Fibroblast of lung (primary cell): ENCODE data around the gene POLN.

Experiments
- EZH2 ChIP-seq: IDR thresholded peaks from 2 replicates; pipeline ENCODE4 v1.5.1; 2012; ENCODE audit warnings: low read length, control low read depth, mild to moderate bottlenecking; ENCODE audit errors: missing control alignments
- TF ChIP-seq, protein P1 (sequence below), 2 donors: IDR thresholded peaks in 1 of 2; conservative IDR thresholded peaks in 1 of 2; 1 replicate in 1 of 2; 2 replicates in 1 of 2; pipeline ENCODE4 v1.5.1; 2011 to 2012; ENCODE audit warnings: low read length in 2 of 2, control low read depth in 1 of 2, inconsistent platforms in 1 of 2, low read depth in 1 of 2, mild to moderate bottlenecking in 1 of 2

DNA sequence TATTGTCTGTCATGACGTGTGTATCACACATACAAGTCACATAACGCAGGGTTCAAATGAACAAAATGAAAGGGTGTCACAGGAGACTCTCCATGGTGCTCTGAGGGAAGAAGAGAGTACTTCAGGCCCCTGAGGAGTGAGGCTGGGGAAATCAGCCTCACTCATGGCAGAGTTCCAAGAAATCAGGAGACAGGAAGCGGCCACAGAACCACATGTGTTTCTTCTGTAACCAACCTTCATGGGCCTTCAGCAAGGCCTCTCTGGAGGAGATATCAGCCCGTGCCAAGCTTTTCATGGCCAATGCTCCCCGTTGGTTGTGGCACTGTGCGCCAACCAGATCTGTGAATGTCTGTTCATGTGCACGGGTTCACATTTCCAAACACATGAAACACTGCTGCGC lies 106.8 kb downstream of the POLN start:
- TF ChIP-seq, protein P1, sequence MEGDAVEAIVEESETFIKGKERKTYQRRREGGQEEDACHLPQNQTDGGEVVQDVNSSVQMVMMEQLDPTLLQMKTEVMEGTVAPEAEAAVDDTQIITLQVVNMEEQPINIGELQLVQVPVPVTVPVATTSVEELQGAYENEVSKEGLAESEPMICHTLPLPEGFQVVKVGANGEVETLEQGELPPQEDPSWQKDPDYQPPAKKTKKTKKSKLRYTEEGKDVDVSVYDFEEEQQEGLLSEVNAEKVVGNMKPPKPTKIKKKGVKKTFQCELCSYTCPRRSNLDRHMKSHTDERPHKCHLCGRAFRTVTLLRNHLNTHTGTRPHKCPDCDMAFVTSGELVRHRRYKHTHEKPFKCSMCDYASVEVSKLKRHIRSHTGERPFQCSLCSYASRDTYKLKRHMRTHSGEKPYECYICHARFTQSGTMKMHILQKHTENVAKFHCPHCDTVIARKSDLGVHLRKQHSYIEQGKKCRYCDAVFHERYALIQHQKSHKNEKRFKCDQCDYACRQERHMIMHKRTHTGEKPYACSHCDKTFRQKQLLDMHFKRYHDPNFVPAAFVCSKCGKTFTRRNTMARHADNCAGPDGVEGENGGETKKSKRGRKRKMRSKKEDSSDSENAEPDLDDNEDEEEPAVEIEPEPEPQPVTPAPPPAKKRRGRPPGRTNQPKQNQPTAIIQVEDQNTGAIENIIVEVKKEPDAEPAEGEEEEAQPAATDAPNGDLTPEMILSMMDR (conservative IDR thresholded peaks at IDR 0.05 in 1 of 2, IDR thresholded peaks at IDR 0.05 in 1 of 2; ENCODE audit: low read depth in 1 of 2, low read length in 2 of 2): no peak
- TF ChIP-seq EZH2: no peak
